Mucosa of descending colon (tissue), 3 donors: ENCODE measurements around the gene RPGR. TPM values are rescaled to one million over a fixed set of nuclear protein-coding genes. Genes with fewer than 3 reads are reported as not detected.

Experiments
- ATAC-seq: fragments of 200-7000 bp; cut with Tn5 transposase; one replicate; pipeline ENCODE4 v1.9.1; 2020; ENCODE audit warnings: mild to moderate bottlenecking, moderate library complexity
- DNase-seq, 3 donors: peaks; one replicate each; pipeline ENCODE4 v3.0.0-alpha.2; 2020
- H3K36me3 ChIP-seq: fragments of 200-600 bp; one replicate; pipeline ENCODE4 v1.8.0; 2021; ENCODE audit warnings: low read depth, mild to moderate bottlenecking
- H3K4me1 ChIP-seq: fragments of 200-600 bp; one replicate; pipeline ENCODE4 v1.8.0; 2021; ENCODE audit warnings: low read depth, mild to moderate bottlenecking
- H3K4me3 ChIP-seq: fragments of 200-600 bp; one replicate; pipeline ENCODE4 v1.8.0; 2021; ENCODE audit warnings: mild to moderate bottlenecking
- H3K9me3 ChIP-seq: fragments of 200-600 bp; one replicate; pipeline ENCODE4 v1.8.0; 2021; ENCODE audit warnings: mild to moderate bottlenecking
- CTCF ChIP-seq: fragments of 200-600 bp; IDR thresholded peaks from one replicate; pipeline ENCODE4 v1.8.0; 2022; ENCODE audit warnings: antibody characterized with exemption, mild to moderate bottlenecking
- intact Hi-C, 2 donors: fragments of 100-400 bp; cut with DNase I in 1 of 2; cut with micrococcal nuclease in 1 of 2; formaldehyde crosslinking; loops; one replicate each; pipeline versions ENCODE4 v1.11.0 to v1.11.1; 2022; cut with DNase I, micrococcal nuclease
- total RNA-seq, 3 donors: library from RNA; stranded (reverse); fragmentation: NEBNext Ultra II Directional in 2 of 3; extraction: Animal tissue kit (Norgen Biotek cat#: 25700) in 2 of 3; gene quantifications; one replicate each; pipeline versions ENCODE4 v1.2.1 to v1.2.4, GENCODE V29; 2021 to 2023
- donor health status: DM: no; HTN: no; CAD: no; lungs with moderate emphysema.
- donor health status: DM: no; HTN: no; CAD: no.
- donor health status: DM: no; HTN: yes; CAD: no.

RPGR gene
- total RNA-seq, 3 donors from 2014 or later: 13.1 to 13.6 (median 13.5) TPM

- H3K4me1 ChIP-seq: no peaks in the 10 kb centered on the region
- H3K36me3 ChIP-seq: no peaks in the 10 kb centered on the region
- no peak for TF ChIP-seq CTCF
- H3K9me3 ChIP-seq: no peaks in the 10 kb centered on the region
- no peak overlapping the region for H3K4me3 ChIP-seq
- no peak for DNase-seq
- intact Hi-C loops: no loop called here
- peak; percentile 20 for ATAC-seq
Measured at GRCh38 chrX:38275615-38276014, 51.7 kb downstream of the RPGR start.

GRCh38 chrX:38273453-38273852 is 53.9 kb downstream of the RPGR start:
- ATAC-seq (no peak), DNase-seq (no peak)
- TF ChIP-seq CTCF: no peak
- H3K9me3 ChIP-seq: no peaks in the 10 kb centered on the region
- H3K4me3 ChIP-seq: no peak overlapping the region
- H3K4me1 ChIP-seq: no peaks in the 10 kb centered on the region
- intact Hi-C loops: no loop called here
- H3K36me3 ChIP-seq: no peaks in the 10 kb centered on the region

- ATAC-seq (no peak), DNase-seq (no peak)
- intact Hi-C loops: no loop called here
- Histone ChIP-seq H3K4me1 (no peaks in the 10 kb centered on the region), H3K9me3 (no peaks in the 10 kb centered on the region), H3K4me3 (no peak overlapping the region), H3K36me3 (no peaks in the 10 kb centered on the region)
- TF ChIP-seq CTCF: no peak
Measured at GRCh38 chrX:38271154-38271716, 56.1 kb downstream of the RPGR start.

- no peaks in the 10 kb centered on the region for H3K9me3 ChIP-seq
- no peak for ATAC-seq
- intact Hi-C loops: no loop called here
Measured at GRCh38 chrX:38268011-38268410, 59.3 kb downstream of the RPGR start.

GRCh38 chrX:38262715-38263620 is 64.3 kb downstream of the RPGR start:
- H3K4me3 ChIP-seq: no peak overlapping the region
- no peaks in the 10 kb centered on the region for H3K36me3 ChIP-seq
- no peak for DNase-seq
- H3K4me1 ChIP-seq: no peaks in the 10 kb centered on the region
- no peak for ATAC-seq
- intact Hi-C loops: no loop called here
- no peaks in the 10 kb centered on the region for H3K9me3 ChIP-seq
- no peak for TF ChIP-seq CTCF

More at GRCh38 chrX:38268011-38268410, 59.3 kb downstream of the RPGR start:
- H3K36me3 ChIP-seq: no peaks in the 10 kb centered on the region
- no peak for TF ChIP-seq CTCF
- no peak for DNase-seq
- no peak overlapping the region for H3K4me3 ChIP-seq
- H3K4me1 ChIP-seq: no peaks in the 10 kb centered on the region
